Ramos (cell line): Measurements from ENCODE around the gene SLC27A1.
"Not testable (repeated sequence)": the region's sequence is repeated elsewhere in the genome, so short reads cannot be mapped to it uniquely, and the experiment has no call there.

Experiments used
- in situ Hi-C: fragments of 300-500 bp; cut with MboI; formaldehyde crosslinking; loops from one replicate; pipeline ENCODE4 v1.14.3; 2022; ENCODE audit warnings: low sequenced_read_pairs; ENCODE audit not compliant: unreplicated experiment

Gene SLC27A1

DNA sequence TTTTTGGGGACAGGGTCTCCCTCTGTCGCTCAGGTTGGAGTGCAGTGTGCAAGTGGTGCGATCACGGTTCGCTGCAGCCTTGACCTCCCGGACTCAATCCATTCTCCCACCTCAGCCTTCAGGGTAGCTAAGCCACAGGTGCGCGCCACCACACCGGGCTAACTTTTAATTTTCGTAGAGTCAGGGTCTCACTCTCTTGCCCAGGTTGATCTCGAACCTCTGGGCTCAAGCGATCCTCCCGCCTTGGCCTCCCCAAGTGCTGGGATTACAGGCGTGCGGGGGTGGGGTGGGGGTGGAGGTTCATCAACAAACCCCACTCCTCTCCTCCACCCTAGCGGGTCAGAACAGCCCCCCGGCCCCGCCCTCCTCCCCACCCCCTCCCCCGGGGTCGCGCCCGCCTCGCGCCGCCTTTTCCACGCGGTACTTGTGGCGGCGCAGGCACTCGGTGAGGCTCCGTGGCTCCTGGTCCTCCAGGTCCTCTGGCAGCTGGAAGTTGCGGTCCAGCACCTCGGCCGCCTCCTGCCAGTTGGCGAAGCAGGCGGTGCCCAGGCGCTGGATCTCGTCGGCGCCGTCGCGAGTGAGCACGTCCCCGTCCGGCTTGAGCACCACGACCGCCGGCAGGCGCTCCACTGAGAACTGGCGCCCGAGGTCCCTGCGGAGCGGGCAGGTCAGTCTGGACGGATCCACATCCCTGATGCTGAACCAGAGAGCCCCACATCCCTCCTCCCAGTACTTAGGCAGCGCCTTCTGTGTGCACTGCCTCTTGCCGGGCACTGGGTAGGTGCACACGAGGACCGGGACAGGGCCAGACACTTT, 14.8 kb upstream of the SLC27A1 start:
- in situ Hi-C loops: no loop called here

DNA sequence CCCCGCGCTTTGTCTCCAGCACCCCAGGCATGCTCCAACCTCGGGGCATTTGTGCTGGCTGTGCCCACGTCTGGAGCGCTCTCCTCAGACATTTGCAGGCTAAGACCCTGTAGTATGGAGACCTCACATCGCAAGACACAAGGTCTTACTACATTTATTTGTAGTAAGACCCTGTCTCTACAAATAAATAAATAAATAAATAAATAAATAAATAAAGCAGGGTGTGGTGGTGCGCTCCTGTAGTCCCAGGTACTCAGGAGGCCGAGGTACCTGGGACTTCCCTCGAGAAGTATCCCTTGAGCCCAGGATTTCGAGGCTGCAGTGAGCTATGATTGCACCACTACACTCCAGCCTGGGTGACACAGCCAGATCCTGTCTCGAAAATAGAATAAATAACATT, 14.2 kb upstream of the SLC27A1 start:
- in situ Hi-C loops: no loop called here

DNA sequence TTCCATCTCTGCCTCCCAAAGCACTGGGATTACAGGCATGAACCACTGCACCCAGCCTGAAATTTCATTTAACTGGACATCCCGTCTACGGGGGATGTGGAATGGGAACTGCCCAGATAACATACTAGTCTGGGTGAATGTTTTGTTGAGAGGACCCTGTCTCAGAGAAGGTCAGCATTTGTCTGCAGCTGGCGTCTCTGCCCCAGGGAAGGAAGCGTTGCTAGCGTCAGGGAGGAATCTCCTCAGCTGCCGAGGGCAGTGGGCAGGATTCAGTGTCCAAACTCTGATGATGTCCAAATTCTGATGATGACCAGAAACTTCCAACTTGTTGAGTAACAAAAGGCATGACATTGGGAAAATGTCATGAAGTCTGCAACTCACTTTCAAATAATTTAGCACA, 12.7 kb upstream of the SLC27A1 start:
- in situ Hi-C loops: no loop called here

DNA sequence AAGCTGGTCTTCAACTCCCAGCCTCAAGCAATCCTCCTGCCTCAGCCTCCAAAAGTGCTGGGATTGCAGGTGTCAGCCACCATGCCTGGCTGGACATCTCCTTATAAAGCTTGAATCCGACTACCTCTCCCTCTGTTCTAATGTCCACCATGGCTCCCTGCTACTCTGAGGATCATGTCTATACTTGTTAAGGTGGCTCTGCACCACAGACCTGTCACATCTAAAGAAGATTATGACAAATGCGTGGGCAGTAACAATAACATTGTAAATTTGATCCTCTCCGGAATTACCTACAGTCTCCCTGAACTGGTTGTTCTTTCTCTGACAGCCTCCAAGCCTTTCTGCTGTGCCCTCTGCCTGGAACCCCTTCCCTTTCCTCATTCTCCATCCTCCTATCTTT, 11.4 kb upstream of the SLC27A1 start:
- in situ Hi-C loops: no loop called here

DNA sequence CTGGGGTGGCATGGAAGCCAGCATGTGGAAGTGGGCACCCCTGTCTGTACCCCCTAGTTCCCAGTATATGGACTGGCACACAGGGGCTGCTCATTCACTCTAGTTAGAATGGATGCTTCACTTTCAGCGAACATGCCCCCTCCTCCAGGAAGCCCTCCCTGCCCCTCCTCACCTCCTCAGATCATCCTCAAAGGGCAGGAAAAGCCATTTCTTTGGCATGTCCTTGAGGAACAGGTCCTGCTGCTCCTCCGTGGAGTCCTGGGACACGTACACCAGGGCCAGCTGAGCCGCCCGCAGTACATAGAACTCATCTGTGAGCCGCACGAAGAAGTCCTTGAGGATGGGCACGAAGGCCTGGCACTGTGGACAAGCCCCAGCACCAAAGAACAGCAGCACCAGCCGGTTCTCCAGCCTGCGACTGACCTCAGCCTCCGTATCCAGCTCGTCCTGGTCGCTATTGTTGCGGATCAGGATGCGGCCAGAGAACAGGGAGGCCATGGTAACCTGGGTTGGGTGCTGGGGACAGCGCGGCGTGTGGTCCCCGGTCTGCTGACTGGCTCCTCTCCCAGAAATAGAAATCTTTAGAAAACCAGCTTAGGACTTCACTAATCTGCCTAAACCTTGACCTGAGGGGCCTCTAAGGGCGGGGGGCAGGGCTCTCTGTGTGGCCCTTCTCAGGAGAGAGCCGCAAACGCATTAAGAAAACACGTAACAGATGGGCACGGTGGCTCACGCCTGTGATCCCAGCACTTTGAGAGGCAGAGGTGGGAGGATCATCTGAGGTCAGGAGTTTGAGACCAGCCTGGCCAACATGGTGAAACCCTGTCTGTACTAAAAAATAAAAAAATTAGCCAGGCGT, 9.7 kb upstream of the SLC27A1 start, which contains the start of gene NXNL1:
Gene NXNL1 (minus strand): TSS at position 555 of the 859 bp plus-strand sequence. CDS start 57 bp downstream, at position 498.
- in situ Hi-C loops: no loop called here

DNA sequence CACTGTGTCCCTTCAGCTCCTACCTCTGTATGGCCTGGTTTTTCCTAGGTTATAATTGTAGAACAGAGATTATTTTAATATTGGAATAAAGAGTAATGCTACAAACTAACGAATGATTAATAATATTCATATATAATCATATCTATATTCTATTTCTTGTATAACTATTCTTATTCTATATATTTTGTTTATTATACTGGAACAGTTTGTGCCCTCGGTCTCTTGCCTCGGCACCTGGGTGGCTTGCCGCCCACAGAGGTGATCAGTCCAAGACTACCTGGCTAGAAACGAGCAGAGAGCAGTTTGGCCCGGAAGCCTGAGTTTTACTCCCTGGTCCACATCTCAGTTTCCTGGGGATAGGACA, 3.9 kb upstream of the SLC27A1 start:
- in situ Hi-C loops: no loop called here

DNA sequence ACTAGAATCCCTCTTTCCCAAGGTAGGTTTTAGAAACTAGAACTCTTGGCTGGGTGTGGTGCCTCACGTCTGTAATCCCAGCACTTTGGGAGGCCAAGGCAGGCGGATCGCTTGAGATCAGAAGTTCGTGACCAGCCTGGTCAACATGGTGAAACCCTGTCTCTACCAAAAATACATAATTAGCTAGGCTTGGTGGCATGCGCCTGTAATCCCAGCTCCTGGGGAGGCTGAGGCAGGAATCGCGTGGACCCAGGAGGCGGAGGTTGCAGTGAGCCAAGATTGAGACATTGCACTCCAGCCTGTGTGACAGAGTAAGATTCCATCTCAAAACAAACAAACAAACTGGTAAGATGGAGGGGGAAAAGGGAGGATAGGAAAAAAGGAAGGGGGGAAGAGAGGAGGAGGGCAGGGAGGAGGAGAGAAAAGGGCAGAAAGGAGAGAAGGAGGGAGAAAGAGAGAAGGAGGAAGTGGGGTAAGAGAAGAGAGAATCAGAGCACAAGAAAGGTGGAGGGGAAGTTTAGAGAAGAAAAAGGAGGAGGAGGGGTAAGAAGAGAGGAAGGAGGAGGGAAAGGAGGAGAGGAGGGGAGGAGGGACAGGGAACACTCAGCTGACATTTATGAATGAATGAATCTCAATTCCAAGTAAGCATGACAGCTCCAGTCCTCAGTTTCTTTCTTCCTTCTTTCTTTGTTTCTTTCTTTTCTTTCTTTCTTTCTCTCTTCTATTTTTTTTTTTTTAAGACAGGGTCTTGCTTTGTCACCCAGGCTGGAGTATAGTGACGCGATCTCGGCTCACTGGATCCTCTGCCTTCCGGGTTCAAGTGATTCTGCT, 2.6 kb upstream of the SLC27A1 start:
- in situ Hi-C loops: no loop called here

DNA sequence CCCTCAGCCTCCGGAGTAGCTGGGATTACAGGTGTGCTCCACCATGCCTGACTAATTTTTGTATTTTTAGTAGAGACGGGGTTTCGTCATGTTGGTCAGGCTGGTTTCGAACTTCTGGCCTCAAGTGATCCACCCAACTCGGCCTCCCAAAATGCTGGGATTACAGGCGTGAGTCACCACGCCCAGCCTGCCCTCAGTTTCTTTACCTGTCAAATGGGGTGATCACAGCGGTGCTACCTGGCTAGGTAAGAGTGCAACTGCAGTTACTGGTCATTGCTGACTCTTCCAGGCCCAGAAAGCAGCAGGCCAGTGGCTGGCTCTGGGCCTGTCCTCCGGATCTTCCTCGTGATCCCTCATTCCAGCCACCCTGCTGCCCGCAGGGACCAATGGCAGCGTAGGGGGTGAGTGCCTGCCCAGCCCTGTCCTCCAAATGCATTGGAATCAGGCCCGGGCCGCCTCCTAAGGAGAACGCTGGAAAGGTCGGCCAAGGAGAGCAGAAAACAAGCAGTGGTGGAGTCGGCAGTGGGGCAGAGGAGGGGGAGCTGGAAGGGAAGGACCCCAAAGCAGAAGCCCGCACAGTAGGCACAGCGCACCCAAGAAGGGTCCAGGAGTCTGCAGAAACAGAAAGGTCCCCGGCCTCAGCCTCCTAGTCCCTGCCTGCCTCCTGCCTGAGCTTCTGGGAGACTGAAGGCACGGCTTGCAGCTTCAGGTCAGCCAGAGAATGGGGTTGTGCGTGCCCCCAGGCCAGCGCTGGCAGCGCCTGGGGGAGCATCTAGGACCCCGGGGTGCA, 1.8 kb upstream of the SLC27A1 start:
- in situ Hi-C loops: no loop called here

DNA sequence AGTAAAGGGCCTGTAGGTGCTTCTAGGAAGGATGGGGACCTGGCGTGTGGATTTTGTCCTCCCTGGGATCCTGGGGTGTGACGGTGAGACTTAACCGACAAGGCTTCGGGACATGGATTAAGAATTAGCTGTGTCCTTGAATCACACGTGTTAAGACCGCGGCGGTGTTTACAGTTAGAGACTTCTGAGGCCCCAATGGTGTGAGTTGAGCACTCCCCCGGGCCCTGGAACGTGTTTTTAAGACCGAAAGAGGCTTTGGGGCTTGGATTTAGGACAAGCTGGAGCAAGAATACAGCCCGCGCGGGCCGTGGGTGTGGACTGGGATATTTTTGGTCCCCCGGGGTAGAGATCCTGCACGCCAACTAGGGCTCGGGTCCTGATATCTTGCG, 1.2 kb upstream of the SLC27A1 start:
- in situ Hi-C loops: no loop called here

DNA sequence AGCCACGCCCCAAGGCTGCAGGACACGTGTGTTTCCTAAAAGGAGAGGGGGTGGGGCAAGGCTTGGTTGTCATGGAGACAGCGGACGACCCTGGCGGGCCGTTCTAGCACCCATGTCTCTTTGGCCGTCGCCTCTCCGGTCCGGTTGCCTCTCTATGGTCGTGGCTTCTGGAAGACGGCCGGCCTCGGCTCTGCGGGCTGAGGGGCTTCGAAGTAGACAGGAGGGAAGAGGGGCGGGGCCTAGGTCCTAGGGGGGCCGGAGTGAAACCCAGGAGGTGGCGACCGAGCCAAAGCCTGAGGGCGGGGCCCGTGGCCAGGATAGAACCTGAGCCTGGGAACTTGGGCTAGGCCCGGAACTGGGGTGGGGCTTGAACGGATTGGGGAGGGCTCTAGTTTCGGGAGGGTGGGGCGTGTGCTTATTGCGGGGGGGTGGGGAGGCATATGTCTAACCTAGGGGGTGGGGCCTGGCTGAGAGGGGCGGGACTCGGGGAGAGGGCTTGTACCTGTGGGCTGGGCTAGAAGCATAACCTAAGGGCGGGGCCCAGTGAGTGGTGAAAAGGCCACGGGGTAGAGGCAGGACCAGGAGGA, 750 bp upstream of the SLC27A1 start:
- in situ Hi-C loops: no loop called here

DNA sequence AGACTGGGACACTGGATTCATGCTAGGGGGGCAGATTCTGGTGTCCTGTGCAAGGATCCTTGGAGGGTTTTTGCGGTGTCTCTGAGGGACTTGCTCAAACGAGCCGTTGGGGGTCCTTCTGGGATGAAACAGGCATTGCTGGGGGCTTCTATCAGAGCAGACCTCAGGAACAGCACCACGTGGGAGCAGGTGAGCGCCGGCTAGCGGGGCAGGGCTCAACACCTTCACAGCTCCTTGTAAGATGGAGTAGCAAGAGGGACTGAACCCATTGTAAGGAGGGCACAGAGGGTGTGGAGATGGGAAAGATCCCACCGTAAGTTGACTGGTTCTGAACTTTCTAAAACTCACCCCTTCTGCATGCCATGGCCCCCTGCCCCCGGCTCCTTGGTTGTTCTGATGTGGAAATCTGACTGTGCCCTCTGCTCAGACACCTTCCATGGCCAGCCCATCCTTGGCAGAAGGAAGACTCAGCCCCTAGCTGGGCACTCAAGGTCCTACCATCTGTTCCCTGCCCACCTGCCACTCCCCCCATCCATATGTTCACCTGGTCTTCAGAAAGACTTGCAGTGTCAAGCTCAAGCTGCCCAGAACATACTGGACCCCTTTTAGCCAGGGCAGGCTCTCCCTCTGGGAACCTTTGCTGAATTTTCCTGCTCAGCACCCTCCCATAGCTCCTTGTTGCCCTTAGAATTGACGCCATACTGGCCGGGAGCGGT, 1.2 kb downstream of the SLC27A1 start:
- in situ Hi-C loops: no loop called here

DNA sequence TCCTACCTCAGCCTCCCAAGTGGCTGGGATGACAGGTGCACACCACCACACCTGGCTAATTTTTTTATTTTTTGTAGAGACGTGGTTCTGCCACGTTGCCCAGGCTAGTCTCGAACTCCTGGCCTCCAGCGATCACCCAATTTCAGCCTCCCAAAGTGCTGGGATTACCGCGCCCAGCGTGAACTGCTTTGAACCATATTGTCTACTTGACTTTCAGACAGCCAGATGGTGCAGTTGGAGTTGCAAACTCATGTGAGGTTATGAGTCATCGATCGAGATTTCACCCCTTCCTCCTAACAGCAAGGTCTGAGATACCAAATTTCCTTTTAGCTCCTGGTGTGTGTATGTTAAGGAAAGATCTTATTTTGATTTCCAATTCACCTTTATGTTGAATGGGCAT, 2.7 kb downstream of the SLC27A1 start:
- in situ Hi-C loops: no loop called here

DNA sequence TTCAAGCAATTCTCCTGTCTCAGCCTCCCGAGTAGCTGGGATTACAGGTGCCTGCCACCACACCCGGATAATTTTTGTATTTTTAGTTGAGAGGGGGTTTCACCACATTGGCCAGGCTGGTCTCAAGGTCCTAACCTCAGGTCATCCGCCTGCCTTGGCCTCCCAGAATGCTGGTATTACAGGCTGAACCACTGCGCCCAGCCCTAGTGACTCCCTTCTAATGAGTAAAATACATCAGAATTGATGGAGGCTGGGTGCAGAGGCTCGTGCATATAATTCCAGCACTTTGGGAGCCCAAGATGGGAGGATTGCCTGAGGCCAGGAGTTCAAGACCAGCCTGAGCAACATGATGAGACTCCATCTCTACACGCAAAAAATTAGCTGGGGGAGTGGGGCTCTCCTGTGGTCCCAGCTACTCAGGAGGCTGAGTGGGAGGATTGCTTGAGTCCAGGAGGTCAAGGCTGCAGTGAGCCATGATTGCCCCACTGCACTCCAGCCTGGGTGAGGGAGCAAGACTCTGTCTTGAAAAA, 4.8 kb downstream of the SLC27A1 start:
- in situ Hi-C loops: not testable (repeated sequence)

DNA sequence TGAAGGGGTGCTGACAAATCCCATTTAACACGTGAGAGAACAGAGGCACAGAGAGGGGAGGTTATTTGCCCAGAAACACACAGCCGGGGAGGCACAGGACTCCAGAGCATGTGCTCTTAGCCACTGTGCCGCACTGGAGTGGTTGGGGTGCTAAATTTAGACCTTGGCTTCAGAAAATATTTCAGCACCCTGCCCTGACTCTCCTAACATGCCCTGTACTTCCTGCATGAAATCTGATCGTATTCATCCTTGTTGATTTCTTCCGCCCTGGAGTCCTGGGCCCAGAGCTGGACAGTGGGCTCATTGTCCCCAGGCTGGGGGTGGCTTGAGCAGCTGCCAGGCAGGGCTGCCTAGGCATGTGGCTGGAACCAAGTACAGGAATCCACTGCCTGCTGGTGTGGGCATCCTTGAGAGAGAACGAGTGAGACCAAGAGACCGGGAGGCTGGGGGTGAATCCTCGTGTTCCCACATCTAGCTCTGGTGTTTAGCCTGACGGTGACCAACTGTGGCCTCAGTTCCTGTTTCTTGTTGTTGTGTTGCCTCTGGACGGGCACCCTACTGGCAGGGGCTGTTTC, 5.3 kb downstream of the SLC27A1 start:
- in situ Hi-C loops: no loop called here

DNA sequence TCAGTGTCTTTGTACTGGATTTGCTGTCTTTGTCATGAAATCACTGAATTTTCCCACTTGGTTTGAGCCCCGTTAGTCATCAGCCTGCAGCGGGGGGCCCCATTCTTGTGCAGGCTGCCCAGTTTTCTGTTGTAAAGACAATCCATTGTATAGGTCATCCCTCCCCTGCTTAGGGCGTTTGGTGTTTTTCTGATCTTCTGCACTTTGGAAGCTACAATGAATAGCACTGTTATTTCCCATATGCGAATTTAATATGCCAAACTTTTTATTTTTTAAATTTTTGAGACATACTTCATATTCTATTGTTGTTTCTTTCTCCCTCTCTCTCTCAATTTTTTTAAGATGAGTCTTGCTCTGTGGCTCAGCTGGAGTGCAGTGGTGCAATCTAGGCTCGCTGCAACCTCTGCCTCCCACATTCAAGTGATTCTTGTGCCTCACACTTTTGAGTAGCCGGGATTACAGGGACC, 9.0 kb downstream of the SLC27A1 start:
- in situ Hi-C loops: no loop called here

DNA sequence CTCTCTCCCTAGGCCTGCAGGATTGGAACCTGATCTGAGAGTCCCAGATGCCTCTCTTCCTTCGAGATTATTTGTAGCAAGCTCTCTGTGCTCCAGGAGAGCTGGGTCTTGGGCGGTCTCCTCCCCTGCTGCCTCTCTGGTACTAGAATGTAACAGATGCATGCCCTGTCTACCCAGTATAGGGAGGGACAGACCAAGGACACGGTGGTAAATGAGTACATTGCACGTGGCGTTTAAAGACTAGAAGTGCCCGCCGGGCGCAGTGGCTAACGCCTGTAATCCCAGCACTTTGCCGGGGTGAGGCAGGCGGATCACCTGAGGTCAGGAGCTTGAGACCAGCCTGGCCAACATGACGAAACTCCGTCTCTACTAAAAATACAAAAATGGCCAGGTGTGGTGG, 11.7 kb downstream of the SLC27A1 start:
- in situ Hi-C loops: no loop called here

DNA sequence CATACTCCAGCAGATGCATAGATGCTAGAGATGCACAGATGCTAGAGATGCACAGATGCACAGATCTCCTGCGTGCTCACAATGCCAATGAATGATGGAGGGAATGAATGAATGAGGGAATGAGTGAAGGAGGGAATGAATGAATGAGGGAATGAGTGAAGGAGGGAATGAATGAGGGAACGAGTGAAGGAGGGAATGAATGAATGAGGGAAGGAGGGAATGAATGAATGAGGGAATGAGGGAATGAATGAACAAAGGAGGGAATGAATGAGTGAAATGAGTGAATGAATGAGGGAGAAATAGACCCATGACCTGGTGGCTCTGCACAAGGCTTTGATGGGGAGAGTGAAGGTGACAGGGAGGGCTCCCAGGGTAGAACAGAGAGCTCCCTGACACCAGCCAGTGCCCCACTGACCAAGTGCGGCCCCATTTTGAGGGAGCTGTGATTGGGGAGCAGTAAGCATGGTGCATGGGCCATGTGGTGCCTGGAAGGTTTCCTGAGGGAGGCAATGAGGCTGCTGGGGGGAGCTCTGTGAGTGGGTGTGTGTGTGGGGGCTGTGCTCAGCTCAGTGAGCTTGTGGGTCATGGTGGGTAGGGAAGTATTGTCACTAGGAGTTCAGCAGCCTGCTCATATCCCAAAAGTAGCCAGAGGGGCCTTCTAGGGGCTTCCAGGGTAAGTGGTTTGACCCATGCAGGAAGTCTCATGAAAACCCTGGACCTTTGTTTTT, 12.7 kb downstream of the SLC27A1 start:
- in situ Hi-C loops: no loop called here

DNA sequence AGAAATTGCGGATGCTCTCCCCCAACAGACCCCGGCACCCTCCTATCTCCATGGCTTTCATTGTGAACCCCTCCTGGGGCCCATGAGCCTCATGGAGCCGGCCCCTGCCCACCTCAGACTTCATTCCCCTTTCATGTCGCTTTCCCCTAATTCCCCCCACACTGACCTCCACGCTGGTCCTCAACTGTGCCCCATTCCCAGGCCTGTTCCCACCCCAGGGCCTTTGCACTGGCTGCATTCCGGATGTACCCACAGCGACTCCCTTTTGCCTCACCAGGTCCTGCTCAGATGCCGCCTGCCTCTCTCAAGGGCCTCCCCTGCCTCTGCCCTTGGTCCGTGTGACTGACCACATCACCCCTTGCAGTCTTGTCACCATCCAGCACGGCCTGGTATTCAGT, 13.3 kb downstream of the SLC27A1 start:
- in situ Hi-C loops: no loop called here
